WTC11 (cell line): ENCODE measurements around the gene TMEM178B. TPM values are rescaled to one million over a fixed set of nuclear protein-coding genes. Genes with fewer than 3 reads are reported as not detected.

Experiments used
- ATAC-seq: fragments of 200-7000 bp; cut with Tn5 transposase; 2 replicates; pipeline ENCODE4 v1.10.0; 2021; ENCODE audit warnings: mild to moderate bottlenecking, moderate library complexity
- CTCF ChIA-PET: fragments of 300-600 bp; sonication (Branson Sonifier 250); formaldehyde crosslinking; loops from one replicate; lab custom pipeline; 2021; ENCODE audit warnings: antibody characterized with exemption; lab: Charles Lee
- POLR2A ChIA-PET: fragments of 350-600 bp; sonication (Branson Sonifier 250); formaldehyde crosslinking; loops from one replicate; lab custom pipeline; 2021; ENCODE audit warnings: antibody characterized with exemption; lab: Charles Lee
- DNase-seq: peaks from one replicate; pipeline ENCODE4 v3.0.0; 2021; ENCODE audit warnings: low spot score
- H3K27ac Mint-ChIP-seq: 2 replicates; pipeline ENCODE4 v1.8.0; 2021; ENCODE audit warnings: mixed read lengths
- H3K27me3 Mint-ChIP-seq: 2 replicates; pipeline ENCODE4 v1.8.0; 2021; ENCODE audit warnings: low read depth, mild to moderate bottlenecking, moderate library complexity, mixed read lengths
- H3K36me3 Mint-ChIP-seq: 2 replicates; pipeline ENCODE4 v1.8.0; 2021; ENCODE audit warnings: mixed read lengths
- H3K4me1 Mint-ChIP-seq: 2 replicates; pipeline ENCODE4 v1.8.0; 2022; ENCODE audit warnings: mixed read lengths
- H3K4me3 Mint-ChIP-seq: 2 replicates; pipeline ENCODE4 v1.8.0; 2021; ENCODE audit warnings: mild to moderate bottlenecking, moderate library complexity, mixed read lengths
- H3K9me3 Mint-ChIP-seq: 2 replicates; pipeline ENCODE4 v1.8.0; 2021; ENCODE audit warnings: mixed read lengths
- AFF4 ChIP-seq: sonication (generic); formaldehyde crosslinking; IDR thresholded peaks from 2 replicates; pipeline ENCODE4 v1.8.1; 2023; ENCODE audit warnings: mild to moderate bottlenecking, missing genetic modification reagents, borderline replicate concordance
- CTCF ChIP-seq: fragments of 200-600 bp; IDR thresholded peaks from 2 replicates; pipeline ENCODE4 v1.8.0; 2022; ENCODE audit warnings: antibody characterized with exemption
- HMGXB4 ChIP-seq: sonication (generic); formaldehyde crosslinking; IDR thresholded peaks from 2 replicates; pipeline ENCODE4 v1.8.1; 2023; ENCODE audit warnings: mild to moderate bottlenecking, moderate library complexity, missing genetic modification reagents
- MAX ChIP-seq: sonication (generic); formaldehyde crosslinking; IDR thresholded peaks from 2 replicates; pipeline ENCODE4 v1.8.0; 2022; ENCODE audit warnings: mild to moderate bottlenecking, missing genetic modification reagents
- RORB ChIP-seq: fragments of 250-450 bp; sonication (Bioruptor Pico); IDR thresholded peaks from 2 replicates; pipeline ENCODE4 v1.9.0; 2021; ENCODE audit warnings: mild to moderate bottlenecking
- SP1 ChIP-seq: sonication (generic); formaldehyde crosslinking; conservative IDR thresholded peaks from 2 replicates; pipeline ENCODE4 v1.8.1; 2022; ENCODE audit warnings: missing genetic modification reagents
- TEAD1 ChIP-seq: sonication (generic); formaldehyde crosslinking; IDR thresholded peaks from 2 replicates; pipeline ENCODE4 v1.8.0; 2022; ENCODE audit warnings: mild to moderate bottlenecking, missing genetic modification reagents
- USF1 ChIP-seq: sonication (generic); formaldehyde crosslinking; IDR thresholded peaks from 2 replicates; pipeline ENCODE4 v1.8.0; 2022; ENCODE audit warnings: mild to moderate bottlenecking, missing genetic modification reagents
- USF2 ChIP-seq: sonication (generic); formaldehyde crosslinking; IDR thresholded peaks from 2 replicates; pipeline ENCODE4 v1.8.1; 2023; ENCODE audit warnings: mild to moderate bottlenecking, missing genetic modification reagents, moderate library complexity
- ZNF232 ChIP-seq: sonication (generic); formaldehyde crosslinking; IDR thresholded peaks from 2 replicates; pipeline ENCODE4 v1.8.0; 2022; ENCODE audit warnings: mild to moderate bottlenecking, missing genetic modification reagents
- ZNF281 ChIP-seq: sonication (generic); formaldehyde crosslinking; IDR thresholded peaks from 2 replicates; pipeline ENCODE4 v1.8.0; 2023; ENCODE audit warnings: mild to moderate bottlenecking, missing genetic modification reagents
- ZNF416 ChIP-seq: fragments of 250-450 bp; sonication (Bioruptor Pico); IDR thresholded peaks from 2 replicates; pipeline ENCODE4 v1.9.0; 2021; ENCODE audit warnings: mild to moderate bottlenecking, inconsistent platforms
- total RNA-seq: library from RNA; stranded (reverse); gene quantifications from 3 replicates; pipeline ENCODE4 v1.2.3, GENCODE V29; 2021

The TMEM178B gene
- total RNA-seq, 1 experiment from 2014 or later, result 20.4 TPM

- peaks cover 4% of the 10 kb centered on the region for H3K36me3 Mint-ChIP-seq
- TF ChIP-seq HMGXB4, result 0 out of 2 replicates have a peak, but pooled peaks have one; percentile 66
- 0 out of 2 replicates have a peak, but pooled peaks have one; percentile 30 for TF ChIP-seq SP1 (CRISPR knock-in tag)
- peak; percentile 57 for TF ChIP-seq MAX (CRISPR knock-in tag)
- TF ChIP-seq ZNF232 (CRISPR knock-in tag), result peak; percentile 56; the same call in 1 of the 2 replicates
- peak; percentile 67; the same call in 1 of the 2 replicates for TF ChIP-seq ZNF281 (CRISPR knock-in tag)
- TF ChIP-seq AFF4 (CRISPR knock-in tag), result no peak
- no peak for TF ChIP-seq RORB
- TF ChIP-seq TEAD1, result 0 out of 2 replicates have a peak, but pooled peaks have one; percentile 37
- no peak for TF ChIP-seq ZNF416 (CRISPR knock-in tag)
- TF ChIP-seq CTCF, result 0 out of 2 replicates have a peak, but pooled peaks have one; percentile 19
- peak; percentile 74; the same call in 1 of the 2 replicates for TF ChIP-seq USF1
- peak; percentile 68 for TF ChIP-seq USF2 (CRISPR knock-in tag)
- peaks cover 32% of the 10 kb centered on the region for H3K27me3 Mint-ChIP-seq
- ChIA-PET POLR2A (interaction anchor here (0.8 to 2.5 kb wide), 3 partner anchors 56 to 441 kb away, joined by 3 to 12 read pairs (median 3); partner anchors contain the start of gene MRPS33), CTCF (interaction anchor here (0.7 to 2.9 kb wide), 10 partner anchors 44 to 449 kb away, joined by 3 to 13 read pairs (median 6); partner anchors contain the start of gene MRPS33)
- peak; percentile 23 for ATAC-seq
- peak overlapping the region; percentile 88 for H3K4me3 Mint-ChIP-seq
- H3K27ac Mint-ChIP-seq, result no peak overlapping the region
- DNase-seq, result peak; percentile 87
- H3K4me1 Mint-ChIP-seq, result peaks cover 25% of the 10 kb centered on the region
- no peaks in the 10 kb centered on the region for H3K9me3 Mint-ChIP-seq
Observed at GRCh38 chr7:141071260-141071854, 2.5 kb upstream of the TMEM178B start.
